SK-N-SH (cell line): ENCODE results near the gene DACH1. TPM values are rescaled to one million over a fixed set of nuclear protein-coding genes. Genes with fewer than 3 reads are reported as not detected.
A peak's percentile ranks its signal among the peaks of the same experiment; 100 is the strongest.

Experiments used
- CTCF ChIA-PET: fragments of 300-600, 350-600 bp; formaldehyde crosslinking; extraction: SDS; loops from one replicate; lab custom pipeline; 2021; lab: Yijun Ruan, JAX
- POLR2A ChIA-PET: fragments of 350-600 bp; sonication (Branson Sonifier 250); formaldehyde crosslinking; extraction: SDS; loops from one replicate; lab custom pipeline; 2020; ENCODE audit warnings: antibody characterized with exemption, inconsistent platforms; lab: Yijun Ruan, JAX
- DNase-seq: peaks from one replicate; pipeline ENCODE4 v3.0.0; 2012
- H2AFZ ChIP-seq: fragments of 200-600 bp; sonication (generic); 2 replicates; pipeline ENCODE4 v1.8.1; 2016; ENCODE audit warnings: antibody characterized with exemption, mild to moderate bottlenecking, low read depth
- H3F3A ChIP-seq: fragments of 200-600 bp; sonication (generic); replicated peaks from 2 replicates; pipeline ENCODE3; 2016; ENCODE audit warnings: antibody characterized with exemption, mild to moderate bottlenecking; ENCODE audit not compliant: insufficient read depth
- H3K27ac ChIP-seq, 2 experiments: fragments of 200-500 bp in 1 of 2; fragments of 200-600 bp in 1 of 2; sonication (Bioruptor generic) in 1 of 2; sonication (generic), shearing (Covaris generic) in 1 of 2; 2 replicates each; pipeline versions ENCODE4 v1.5.1 to v1.6.1; 2014 to 2016; ENCODE audit warnings: low read depth in 2 of 2, inconsistent platforms in 1 of 2, low read length in 1 of 2, mild to moderate bottlenecking in 1 of 2, mixed read lengths in 1 of 2
- H3K27me3 ChIP-seq: fragments of 200-600 bp; sonication (generic), shearing (Covaris generic); 2 replicates; pipeline ENCODE4 v1.6.1; 2016; ENCODE audit warnings: mixed run types; ENCODE audit not compliant: insufficient read depth
- H3K36me3 ChIP-seq, 2 experiments: fragments of 200-500 bp in 1 of 2; fragments of 200-600 bp in 1 of 2; sonication (Bioruptor generic) in 1 of 2; sonication (generic) in 1 of 2; replicated peaks in 1 of 2; 2 replicates each; pipeline versions ENCODE3 to v1.5.1; 2014 to 2016; ENCODE audit warnings: low read length in 1 of 2, mild to moderate bottlenecking in 1 of 2; ENCODE audit not compliant: insufficient read depth in 2 of 2, control insufficient read depth in 1 of 2
- H3K4me1 ChIP-seq, 2 experiments: fragments of 200-500 bp in 1 of 2; fragments of 200-600 bp in 1 of 2; sonication (Bioruptor generic) in 1 of 2; sonication (generic), shearing (Covaris generic) in 1 of 2; 2 replicates each; pipeline versions ENCODE4 v1.5.1 to v1.6.1; 2014 to 2016; ENCODE audit warnings: low read depth in 1 of 2, low read length in 1 of 2, mixed run types in 1 of 2; ENCODE audit not compliant: insufficient read depth in 2 of 2, control insufficient read depth in 1 of 2
- H3K4me2 ChIP-seq: fragments of 200-600 bp; sonication (generic), shearing (Covaris generic); 2 replicates; pipeline ENCODE4 v1.6.1; 2017; ENCODE audit warnings: mixed run types
- H3K4me3 ChIP-seq, 2 experiments: fragments of 200-500 bp in 1 of 2; fragments of 200-600 bp in 1 of 2; sonication (Bioruptor generic) in 1 of 2; sonication (generic), shearing (Covaris generic) in 1 of 2; 2 replicates each; pipeline versions ENCODE4 v1.5.1 to v1.8.1; 2014 to 2016; ENCODE audit warnings: low read depth in 2 of 2, inconsistent platforms in 1 of 2, low read length in 1 of 2, mild to moderate bottlenecking in 1 of 2, mixed read lengths in 1 of 2, moderate library complexity in 1 of 2
- H3K79me2 ChIP-seq: fragments of 200-600 bp; sonication (generic); 2 replicates; pipeline ENCODE4 v1.8.1; 2017; ENCODE audit warnings: mild to moderate bottlenecking; ENCODE audit not compliant: insufficient read depth
- H3K9ac ChIP-seq: fragments of 200-600 bp; sonication (generic); 2 replicates; pipeline ENCODE4 v1.6.1; 2017; ENCODE audit warnings: mixed run types
- H3K9me2 ChIP-seq: fragments of 200-600 bp; sonication (generic); 2 replicates; pipeline ENCODE4 v1.6.1; 2017; ENCODE audit warnings: mixed run types
- H3K9me3 ChIP-seq: fragments of 200-600 bp; sonication (generic); 2 replicates; pipeline ENCODE4 v1.6.1; 2017; ENCODE audit warnings: mixed run types, mild to moderate bottlenecking, moderate library complexity
- H4K20me1 ChIP-seq: fragments of 200-600 bp; sonication (generic); 2 replicates; pipeline ENCODE4 v1.6.1; 2017; ENCODE audit warnings: mild to moderate bottlenecking, mixed run types; ENCODE audit not compliant: insufficient read depth
- CHD2 ChIP-seq: fragments of 150-350 bp; IDR thresholded peaks from 2 replicates; pipeline ENCODE4 v1.6.1; 2018; ENCODE audit warnings: low read length; ENCODE audit not compliant: partially characterized antibody
- ELF1 ChIP-seq: IDR thresholded peaks from 2 replicates; pipeline ENCODE4 v1.4.0; 2012
- EP300 ChIP-seq, 2 experiments: IDR thresholded peaks; 2 replicates each; pipeline versions ENCODE4 v1.4.0 to v1.6.1; 2012; ENCODE audit warnings: borderline replicate concordance in 1 of 2, low read depth in 1 of 2, low read length in 1 of 2
- EZH2phosphoT487 ChIP-seq: fragments of 200-600 bp; sonication (generic); IDR thresholded peaks from 2 replicates; pipeline ENCODE4 v1.6.1; 2017; ENCODE audit warnings: low read depth, mixed run types, mild to moderate bottlenecking, antibody characterized with exemption, moderate library complexity, borderline replicate concordance
- FOSL2 ChIP-seq: IDR thresholded peaks from 2 replicates; pipeline ENCODE4 v1.4.0; 2012; ENCODE audit warnings: low read depth, mild to moderate bottlenecking, moderate library complexity, borderline replicate concordance
- GABPA ChIP-seq: IDR thresholded peaks from 2 replicates; pipeline ENCODE4 v1.4.0; 2012; ENCODE audit warnings: low read depth, mild to moderate bottlenecking
- GATA2 ChIP-seq: sonication (generic); formaldehyde crosslinking; IDR thresholded peaks from 2 replicates; pipeline ENCODE4 v1.5.0; 2020; ENCODE audit warnings: mild to moderate bottlenecking, missing genetic modification reagents
- JUND ChIP-seq: IDR thresholded peaks from 2 replicates; pipeline ENCODE4 v1.4.0; 2012
- MEF2A ChIP-seq: IDR thresholded peaks from 2 replicates; pipeline ENCODE4 v1.4.0; 2012; ENCODE audit warnings: low read depth, borderline replicate concordance
- NFIC ChIP-seq: IDR thresholded peaks from 2 replicates; pipeline ENCODE4 v1.4.0; 2012; ENCODE audit warnings: borderline replicate concordance
- POLR2AphosphoS5 ChIP-seq: IDR thresholded peaks from 2 replicates; pipeline ENCODE4 v1.6.1; 2012; ENCODE audit warnings: low read depth, low read length
- RAD21 ChIP-seq: IDR thresholded peaks from 2 replicates; pipeline ENCODE4 v1.6.1; 2012; ENCODE audit warnings: mild to moderate bottlenecking, low read length
- RCOR1 ChIP-seq: fragments of 150-350 bp; IDR thresholded peaks from 2 replicates; pipeline ENCODE4 v1.6.1; 2017; ENCODE audit warnings: antibody characterized with exemption, low read length
- REST ChIP-seq: IDR thresholded peaks from 2 replicates; pipeline ENCODE4 v1.6.1; 2012; ENCODE audit warnings: mild to moderate bottlenecking, low read depth, low read length, moderate library complexity
- RFX5 ChIP-seq: IDR thresholded peaks from 2 replicates; pipeline ENCODE4 v1.6.1; 2012; ENCODE audit warnings: mild to moderate bottlenecking, improper control_type of control experiment, low read length
- RXRA ChIP-seq: IDR thresholded peaks from 2 replicates; pipeline ENCODE4 v1.4.0; 2012; ENCODE audit warnings: low read depth, mild to moderate bottlenecking, borderline replicate concordance
- SMC3 ChIP-seq: IDR thresholded peaks from 2 replicates; pipeline ENCODE4 v1.6.1; 2012; ENCODE audit warnings: low read depth, low read length, improper control_type of control experiment
- TAF1 ChIP-seq: IDR thresholded peaks from 2 replicates; pipeline ENCODE4 v1.6.1; 2012; ENCODE audit warnings: low read depth, mild to moderate bottlenecking, low read length, moderate library complexity, borderline replicate concordance
- TEAD4 ChIP-seq: IDR thresholded peaks from 2 replicates; pipeline ENCODE4 v1.4.0; 2012; ENCODE audit warnings: mild to moderate bottlenecking, borderline replicate concordance; ENCODE audit not compliant: insufficient read depth
- YY1 ChIP-seq: IDR thresholded peaks from 2 replicates; pipeline ENCODE4 v1.4.0; 2012; ENCODE audit warnings: low read depth, mild to moderate bottlenecking
- WGBS: methylation state at CpG from one replicate; pipeline ENCODE4 v1.1.6; 2017; ENCODE audit warnings: low lambda C conversion rate; 5-methylcytosine and 5-hydroxymethylcytosine counted together
- polyA plus RNA-seq, 3 experiments: library from polyadenylated mRNA; depleted of rRNA; stranded (reverse); fragments of >200 nt; gene quantifications; 2 replicates each; pipeline ENCODE4 v1.2.3, GENCODE V29; 2012
- TF ChIP-seq, protein P1 (sequence below): IDR thresholded peaks from 2 replicates; pipeline ENCODE4 v1.4.0; 2012; ENCODE audit warnings: low read depth
- TF ChIP-seq, protein P2 (sequence below): fragments of 200-600 bp; sonication (generic); IDR thresholded peaks from 2 replicates; pipeline ENCODE4 v1.6.1; 2017; ENCODE audit warnings: antibody characterized with exemption, mild to moderate bottlenecking, moderate library complexity
- TF ChIP-seq, protein P3 (sequence below): IDR thresholded peaks from 2 replicates; pipeline ENCODE4 v1.4.0; 2012; ENCODE audit warnings: low read depth, borderline replicate concordance

Gene DACH1
- polyA plus RNA-seq, 1 of the 3 experiments (the other 2 are of a cell fraction), result 0.21 TPM

- no peak for DNase-seq
- Histone ChIP-seq H2AFZ (no peak overlapping the region), H3K36me3 (no peaks in the 10 kb centered on the region), H3K4me1 (peaks cover 0 to 2% of the 10 kb centered on the region in 2 experiments; a peak in 1 of 4 replicates), H3K4me3 (no peak overlapping the region), H3K9me3 (no peaks in the 10 kb centered on the region), H3K4me2 (no peak overlapping the region), H3K9me2 (no peaks in the 10 kb centered on the region), H3K9ac (no peak overlapping the region), H3K79me2 (no peaks in the 10 kb centered on the region), H3F3A (no peaks in the 10 kb centered on the region), H3K27ac (no peak overlapping the region), H3K27me3 (no peaks in the 10 kb centered on the region), H4K20me1 (no peaks in the 10 kb centered on the region)
- CTCF ChIA-PET, result no interaction called here
- POLR2A ChIA-PET, result no interaction called here
- WGBS, result 90% methylated on average over 7 of the region's 7 CpGs
- no peak for TF ChIP-seq GATA2 (CRISPR knock-in tag)
- TF ChIP-seq, protein P1, sequence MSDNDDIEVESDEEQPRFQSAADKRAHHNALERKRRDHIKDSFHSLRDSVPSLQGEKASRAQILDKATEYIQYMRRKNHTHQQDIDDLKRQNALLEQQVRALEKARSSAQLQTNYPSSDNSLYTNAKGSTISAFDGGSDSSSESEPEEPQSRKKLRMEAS, result no peak
Observed at GRCh38 chr13:71609271-71609670, 257.7 kb downstream of the DACH1 start.

GRCh38 chr13:71607575-71607974 lies 259.4 kb downstream of the DACH1 start:
- Histone ChIP-seq H3K79me2 (no peaks in the 10 kb centered on the region), H3K9ac (no peak overlapping the region), H3K9me2 (no peaks in the 10 kb centered on the region), H3K9me3 (no peaks in the 10 kb centered on the region), H3K4me2 (no peak overlapping the region), H2AFZ (no peak overlapping the region), H3F3A (no peaks in the 10 kb centered on the region), H3K27me3 (no peaks in the 10 kb centered on the region), H3K4me3 (no peak overlapping the region), H3K27ac (peak overlapping the region in 1 of 2 experiments; percentile 28; a peak in 1 of 4 replicates), H3K36me3 (no peaks in the 10 kb centered on the region), H3K4me1 (peaks cover 0 to 4% of the 10 kb centered on the region in 2 experiments; a peak in 1 of 4 replicates), H4K20me1 (no peaks in the 10 kb centered on the region)
- ChIA-PET POLR2A (no interaction called here), CTCF (interaction anchor here (1.4 kb wide), 1 partner anchor 8 kb away, joined by 3 read pairs; no protein-coding TSS in a partner anchor)
- no peak for DNase-seq
- WGBS, result 54% methylated on average over 2 of the region's 2 CpGs
- no peak for TF ChIP-seq ELF1
- TF ChIP-seq, protein P1, result no peak
- TF ChIP-seq JUND, result no peak
- no peak for TF ChIP-seq NFIC
- TF ChIP-seq CHD2, result peak; percentile 8
- TF ChIP-seq RCOR1, result 0 out of 2 replicates have a peak, but pooled peaks have one; percentile 41
- TF ChIP-seq SMC3, result no peak
- no peak for TF ChIP-seq GABPA
- no peak for TF ChIP-seq EZH2phosphoT487
- peak; percentile 69 for TF ChIP-seq GATA2 (CRISPR knock-in tag)
- TF ChIP-seq REST, result no peak
- peak; percentile 12; the same call in 1 of the 2 replicates for TF ChIP-seq RAD21
- TF ChIP-seq YY1, result no peak
- no peak for TF ChIP-seq TAF1
- no peak for TF ChIP-seq TEAD4
- no peak for TF ChIP-seq RFX5
- no peak for TF ChIP-seq MEF2A
- TF ChIP-seq RXRA, result no peak
- TF ChIP-seq, protein P2, sequence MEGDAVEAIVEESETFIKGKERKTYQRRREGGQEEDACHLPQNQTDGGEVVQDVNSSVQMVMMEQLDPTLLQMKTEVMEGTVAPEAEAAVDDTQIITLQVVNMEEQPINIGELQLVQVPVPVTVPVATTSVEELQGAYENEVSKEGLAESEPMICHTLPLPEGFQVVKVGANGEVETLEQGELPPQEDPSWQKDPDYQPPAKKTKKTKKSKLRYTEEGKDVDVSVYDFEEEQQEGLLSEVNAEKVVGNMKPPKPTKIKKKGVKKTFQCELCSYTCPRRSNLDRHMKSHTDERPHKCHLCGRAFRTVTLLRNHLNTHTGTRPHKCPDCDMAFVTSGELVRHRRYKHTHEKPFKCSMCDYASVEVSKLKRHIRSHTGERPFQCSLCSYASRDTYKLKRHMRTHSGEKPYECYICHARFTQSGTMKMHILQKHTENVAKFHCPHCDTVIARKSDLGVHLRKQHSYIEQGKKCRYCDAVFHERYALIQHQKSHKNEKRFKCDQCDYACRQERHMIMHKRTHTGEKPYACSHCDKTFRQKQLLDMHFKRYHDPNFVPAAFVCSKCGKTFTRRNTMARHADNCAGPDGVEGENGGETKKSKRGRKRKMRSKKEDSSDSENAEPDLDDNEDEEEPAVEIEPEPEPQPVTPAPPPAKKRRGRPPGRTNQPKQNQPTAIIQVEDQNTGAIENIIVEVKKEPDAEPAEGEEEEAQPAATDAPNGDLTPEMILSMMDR, result no peak
- no peak for TF ChIP-seq FOSL2
- TF ChIP-seq, protein P3, sequence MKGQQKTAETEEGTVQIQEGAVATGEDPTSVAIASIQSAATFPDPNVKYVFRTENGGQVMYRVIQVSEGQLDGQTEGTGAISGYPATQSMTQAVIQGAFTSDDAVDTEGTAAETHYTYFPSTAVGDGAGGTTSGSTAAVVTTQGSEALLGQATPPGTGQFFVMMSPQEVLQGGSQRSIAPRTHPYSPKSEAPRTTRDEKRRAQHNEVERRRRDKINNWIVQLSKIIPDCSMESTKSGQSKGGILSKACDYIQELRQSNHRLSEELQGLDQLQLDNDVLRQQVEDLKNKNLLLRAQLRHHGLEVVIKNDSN, result no peak
- peak in 1 of 2 experiments; percentile 72; a peak in 2 of 4 replicates for TF ChIP-seq EP300 (IDR thresholded peaks at IDR 0.05; ENCODE audit: borderline replicate concordance in 1 of 2, low read depth in 1 of 2, low read length in 1 of 2)
- no peak for TF ChIP-seq POLR2AphosphoS5
